Renal cortical epithelial cell (primary cell): Measurements from ENCODE around the gene ALG13. TPM values are rescaled to one million over a fixed set of nuclear protein-coding genes. Genes with fewer than 3 reads are reported as not detected.
A peak's percentile ranks its signal among the peaks of the same experiment; 100 is the strongest.
"Not testable (repeated sequence)": the region's sequence is repeated elsewhere in the genome, so short reads cannot be mapped to it uniquely, and the experiment has no call there.

Experiments used
- DNase-seq: peaks from one replicate; pipeline ENCODE4 v3.0.0-alpha.2; 2011; ENCODE audit warnings: low read depth
- total RNA-seq: library from RNA; depleted of rRNA; stranded (reverse); fragments of >200 nt; gene quantifications from 2 replicates; pipeline ENCODE4 v1.2.3, GENCODE V29; 2014

Gene ALG13
- total RNA-seq, 1 donor from 2014 or later: 47.7 TPM

DNA sequence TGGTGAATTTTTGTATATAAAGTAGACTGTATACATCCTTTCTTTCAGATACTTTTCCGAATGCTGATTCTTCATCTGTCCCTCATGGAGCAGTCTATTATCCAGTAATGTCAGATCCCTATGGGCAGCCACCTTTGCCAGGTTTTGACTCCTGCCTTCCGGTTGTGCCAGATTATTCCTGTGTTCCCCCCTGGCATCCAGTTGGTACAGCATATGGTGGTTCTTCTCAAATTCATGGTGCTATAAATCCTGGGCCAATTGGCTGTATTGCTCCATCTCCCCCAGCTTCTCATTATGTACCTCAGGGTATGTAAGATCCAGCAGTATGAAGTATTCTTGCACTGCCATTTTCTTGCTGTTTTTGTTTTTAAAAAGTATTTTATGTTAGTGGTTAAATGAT, 78.7 kb downstream of the ALG13 start:
- no peak for DNase-seq

DNA sequence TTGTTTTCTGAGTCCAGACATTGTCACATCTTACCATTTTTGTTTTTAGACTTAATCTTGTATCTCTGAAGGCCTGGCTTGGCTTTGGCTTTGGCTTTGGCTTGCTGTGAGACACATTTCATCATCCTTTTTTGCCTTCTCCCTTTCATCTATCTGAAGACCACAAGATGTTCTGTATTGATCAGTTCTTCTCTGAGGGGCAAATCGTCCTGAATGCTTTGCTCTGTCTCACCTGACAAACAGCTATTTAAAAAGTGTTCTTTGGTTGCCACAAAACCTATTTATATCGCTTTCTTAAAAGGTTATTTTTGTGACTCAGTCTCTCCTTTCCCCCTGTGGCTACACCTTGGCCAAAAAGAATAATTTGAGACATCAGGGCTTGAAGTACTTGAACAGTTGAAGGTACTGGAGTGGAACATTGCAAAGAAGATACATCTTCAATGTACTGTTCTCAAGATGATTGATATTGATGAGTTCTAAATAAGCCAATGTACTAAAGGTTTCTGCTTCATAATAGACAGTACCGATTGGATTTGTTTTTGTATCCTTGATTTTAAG, 80.7 kb downstream of the ALG13 start:
- no peak for DNase-seq

DNA sequence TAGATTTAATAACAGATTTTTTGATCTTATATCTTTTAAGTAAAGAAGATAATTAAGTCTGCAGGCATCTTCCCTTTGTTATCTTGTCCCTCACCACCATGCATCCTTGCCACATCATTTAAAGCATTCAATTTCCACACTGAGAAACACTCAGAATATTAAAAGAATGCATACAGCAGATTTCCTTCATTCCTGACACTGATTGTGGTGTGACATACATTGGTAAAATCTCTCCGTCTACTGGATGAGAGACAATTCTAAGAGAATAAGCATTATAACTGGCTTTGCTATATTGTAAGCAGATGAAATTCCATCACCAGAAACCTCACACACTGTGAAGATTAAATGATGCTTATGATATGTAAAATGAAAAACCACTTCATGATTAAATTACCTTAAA, 97.6 kb downstream of the ALG13 start:
- DNase-seq: no peak

DNA sequence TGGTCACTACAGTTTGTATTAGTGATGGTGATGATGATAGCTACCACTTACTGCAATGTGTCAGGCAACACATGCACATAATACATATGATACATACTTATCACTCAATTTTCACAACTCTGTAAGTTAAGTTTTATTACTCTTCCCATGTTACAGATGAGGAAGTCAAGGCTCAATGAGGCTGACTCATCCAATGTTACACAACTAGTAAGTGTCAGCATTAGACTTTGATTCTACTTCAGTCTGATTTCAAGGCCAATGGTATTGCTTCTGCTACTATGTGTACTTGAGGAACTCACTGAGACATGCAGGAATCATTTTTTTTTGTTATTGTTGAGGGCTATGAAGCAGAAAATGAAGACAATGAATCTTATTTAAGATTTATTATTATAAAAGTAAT, 98.6 kb downstream of the ALG13 start:
- DNase-seq: peak; percentile 15

DNA sequence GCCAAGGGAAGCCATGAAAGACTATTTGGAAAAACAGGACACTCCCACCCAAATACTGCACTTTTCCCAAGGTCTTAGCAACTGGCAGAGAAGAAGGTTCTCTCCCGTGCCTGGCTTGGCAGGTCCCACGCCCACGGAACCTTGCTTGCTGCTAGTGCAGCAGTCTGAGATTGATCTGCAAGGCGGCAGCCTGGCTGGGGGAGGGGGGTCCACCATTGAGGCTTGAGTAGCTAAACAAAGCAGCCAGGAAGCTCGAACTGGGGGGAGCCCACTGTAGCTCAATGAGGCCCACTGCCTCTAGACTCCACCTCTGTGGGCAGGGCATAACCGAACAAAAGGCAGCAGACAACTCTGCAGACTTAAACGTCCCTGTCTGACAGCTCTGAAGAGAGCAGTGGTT, 103.7 kb downstream of the ALG13 start:
- no peak for DNase-seq

DNA sequence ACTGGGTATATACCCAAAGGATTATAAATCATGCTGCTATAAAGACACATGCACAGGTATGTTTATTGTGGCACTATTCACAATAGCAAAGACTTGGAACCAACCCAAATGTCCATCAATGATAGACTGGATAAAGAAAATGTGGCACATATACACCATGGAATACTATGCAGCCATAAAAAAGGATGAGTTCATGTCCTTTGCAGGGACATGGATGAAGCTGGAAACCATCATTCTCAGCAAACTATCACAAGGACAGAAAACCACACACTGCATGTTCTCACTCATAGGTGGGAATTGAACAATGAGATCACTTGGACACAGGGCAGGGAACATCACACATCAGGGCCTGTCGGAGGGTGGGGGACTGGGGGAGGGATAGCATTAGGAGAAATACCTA, 109.1 kb downstream of the ALG13 start:
- not testable (repeated sequence) for DNase-seq

Other genes starting within 250 kb of the ALG13 start
- 0.17 and 0.40 TPM in 2 replicates for gene SERTM2, start 169.5 kb upstream of the ALG13 start, total RNA-seq
- not detected in 2 replicates for gene TRPC5OS, start 195.0 kb downstream of the ALG13 start, total RNA-seq